HG03025 (cell line): Measurements from ENCODE around the gene SLC34A3.
"Not testable (repeated sequence)": the region's sequence is repeated elsewhere in the genome, so short reads cannot be mapped to it uniquely, and the experiment has no call there.

Source experiments
- ATAC-seq: cut with Tn5 transposase; IDR thresholded peaks from one replicate; pipeline ENCODE4 v1.9.1; 2021; ENCODE audit warnings: mild to moderate bottlenecking, moderate library complexity; ENCODE audit not compliant: unreplicated experiment, low FRiP score

Gene SLC34A3

GRCh38 chr9:137228506-137228967 lies 2.2 kb upstream of the SLC34A3 start:
- no peak for ATAC-seq

DNA sequence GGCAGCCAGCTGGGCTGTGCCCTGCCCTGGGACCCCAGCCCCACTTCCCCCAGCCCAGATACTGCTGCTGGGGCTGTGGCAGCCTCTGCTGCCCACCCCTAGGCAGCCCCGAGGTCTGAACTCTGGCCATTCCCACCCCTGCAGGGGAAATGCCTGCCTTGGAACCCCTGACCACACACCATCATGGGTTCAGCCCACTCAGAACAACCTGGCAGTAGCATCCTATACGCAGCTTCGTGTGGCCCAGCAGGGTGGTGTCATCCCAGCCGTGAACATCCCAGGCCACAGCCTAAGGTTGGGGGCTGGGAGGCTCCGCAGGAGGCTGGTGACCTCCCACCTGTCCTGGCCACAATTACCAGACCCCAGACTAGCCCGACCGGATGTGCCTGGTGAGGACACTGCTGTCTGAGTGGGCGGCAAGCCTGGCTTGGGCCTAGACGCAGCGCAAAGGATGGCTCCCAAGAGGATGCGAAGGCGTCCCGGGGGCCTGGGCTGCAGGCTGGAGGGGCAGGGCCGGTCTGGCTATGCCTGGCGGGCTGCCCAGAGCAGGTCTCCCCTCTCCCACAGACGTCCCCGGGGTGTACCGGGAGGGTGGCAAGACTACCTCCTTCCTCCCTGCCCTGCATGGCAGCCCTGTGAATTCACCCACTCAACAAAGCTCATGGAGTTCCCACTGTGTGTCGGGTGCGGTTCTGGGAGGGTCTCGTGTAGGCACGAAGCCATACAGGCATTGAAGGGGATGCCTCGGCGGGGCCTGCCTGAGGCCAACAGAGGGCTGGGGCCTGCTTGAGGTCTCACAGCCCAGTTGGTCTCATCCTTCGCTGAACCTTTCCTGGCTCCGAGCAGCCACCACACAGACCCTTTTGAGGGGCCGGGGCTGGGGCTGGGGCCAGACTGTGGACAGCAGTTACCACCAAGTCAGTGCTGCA lies 1.5 kb upstream of the SLC34A3 start:
- ATAC-seq = no peak

DNA sequence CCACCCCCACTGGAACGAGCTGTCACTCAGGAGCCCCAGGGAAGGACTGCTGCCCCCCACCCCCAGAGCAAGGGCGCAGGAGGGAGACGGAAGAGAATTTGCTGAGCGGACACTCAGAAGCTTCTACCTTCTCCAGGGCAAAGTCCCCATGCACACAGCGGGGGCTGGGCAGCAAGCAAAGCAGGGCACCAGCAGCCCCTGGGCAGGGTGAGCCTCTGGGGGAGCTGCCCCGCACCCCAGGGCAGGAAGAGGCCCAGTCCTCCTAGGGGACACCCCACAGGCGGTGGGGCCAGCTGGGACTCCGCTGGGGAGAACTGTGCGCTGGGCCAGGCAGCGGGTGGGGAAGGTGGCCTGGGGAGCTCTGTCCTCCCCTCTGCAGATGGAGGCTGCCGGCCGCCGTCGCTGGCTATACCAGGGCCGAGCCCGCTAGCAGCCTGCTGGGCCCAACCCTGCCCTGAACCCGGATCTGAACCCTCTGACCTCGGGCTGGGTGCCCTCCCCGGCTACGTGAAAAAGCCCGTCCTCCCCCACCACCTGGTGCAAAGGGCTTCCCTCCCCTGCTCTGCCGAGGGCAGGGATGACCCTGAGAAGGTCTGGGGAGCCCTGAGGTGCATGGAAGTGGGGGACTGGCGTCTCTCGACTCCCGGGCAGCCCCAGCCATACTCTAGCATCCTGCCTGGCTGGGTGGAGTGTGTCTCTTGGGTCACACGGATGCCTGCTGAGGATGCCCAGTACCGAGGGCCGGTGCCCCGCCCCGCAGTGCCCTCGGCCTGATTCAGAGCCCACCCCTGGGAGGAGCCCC lies 597 bp upstream of the SLC34A3 start:
- ATAC-seq = no peak

- ATAC-seq = no peak
These were observed 805 bp downstream of the SLC34A3 start for GRCh38 chr9:137231372-137232039.

GRCh38 chr9:137232101-137232500 lies 1.4 kb downstream of the SLC34A3 start:
- no peak for ATAC-seq

DNA sequence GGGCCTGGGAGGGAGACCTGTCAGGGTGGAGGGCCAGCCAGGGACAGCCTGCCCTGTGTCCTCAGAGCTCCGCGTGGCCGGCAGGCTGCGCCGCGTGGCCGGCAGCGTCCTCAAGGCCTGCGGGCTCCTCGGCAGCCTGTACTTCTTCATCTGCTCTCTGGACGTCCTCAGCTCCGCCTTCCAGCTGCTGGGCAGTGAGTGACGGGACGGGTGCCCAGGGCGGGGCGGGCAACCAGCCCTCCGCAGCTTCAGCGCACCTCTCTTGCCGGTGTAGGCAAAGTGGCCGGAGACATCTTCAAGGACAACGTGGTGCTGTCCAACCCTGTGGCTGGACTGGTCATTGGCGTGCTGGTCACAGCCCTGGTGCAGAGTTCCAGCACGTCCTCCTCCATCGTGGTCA lies 1.8 kb downstream of the SLC34A3 start:
- no peak for ATAC-seq

- no peak for ATAC-seq
These were observed 2.7 kb downstream of the SLC34A3 start for GRCh38 chr9:137233143-137233980.

GRCh38 chr9:137234055-137234697 lies 3.5 kb downstream of the SLC34A3 start:
- no peak for ATAC-seq

DNA sequence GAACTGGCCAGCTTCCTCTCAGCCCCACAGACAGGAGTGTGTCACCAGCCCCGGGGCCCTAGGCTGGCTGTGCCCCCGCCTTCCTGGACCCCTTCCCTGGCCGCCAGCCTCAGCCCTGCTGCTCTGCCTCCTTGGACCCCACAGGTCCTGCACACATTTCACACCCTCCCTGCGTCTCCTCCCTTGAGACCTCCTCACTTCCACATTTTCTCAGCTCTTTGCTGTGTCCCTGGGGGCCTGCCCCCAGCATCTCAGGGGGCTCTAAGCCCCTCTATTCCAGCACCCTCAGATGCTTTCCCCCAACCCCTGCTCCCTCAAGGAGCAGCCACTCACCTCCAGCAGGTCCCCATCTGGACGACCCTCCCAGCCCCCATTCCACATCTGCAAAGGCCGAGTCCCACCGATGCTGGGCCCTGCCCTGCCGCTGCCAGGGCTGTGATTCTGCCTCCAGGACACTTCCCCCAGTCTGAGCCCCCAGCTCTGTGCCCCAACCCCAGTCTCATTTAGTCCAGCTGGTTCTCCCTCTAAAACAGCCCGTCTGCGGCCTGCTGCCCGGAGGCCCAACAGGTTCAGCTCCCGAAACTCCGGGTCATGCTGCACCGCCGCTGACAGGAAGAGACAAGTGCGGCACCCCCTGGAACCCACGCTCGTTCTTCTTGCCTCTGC lies 4.2 kb downstream of the SLC34A3 start:
- no peak for ATAC-seq

- no peak for ATAC-seq
These were observed 4.9 kb downstream of the SLC34A3 start for GRCh38 chr9:137235424-137236237.

- ATAC-seq = no peak
These were observed 5.7 kb downstream of the SLC34A3 start for GRCh38 chr9:137236238-137236935.

DNA sequence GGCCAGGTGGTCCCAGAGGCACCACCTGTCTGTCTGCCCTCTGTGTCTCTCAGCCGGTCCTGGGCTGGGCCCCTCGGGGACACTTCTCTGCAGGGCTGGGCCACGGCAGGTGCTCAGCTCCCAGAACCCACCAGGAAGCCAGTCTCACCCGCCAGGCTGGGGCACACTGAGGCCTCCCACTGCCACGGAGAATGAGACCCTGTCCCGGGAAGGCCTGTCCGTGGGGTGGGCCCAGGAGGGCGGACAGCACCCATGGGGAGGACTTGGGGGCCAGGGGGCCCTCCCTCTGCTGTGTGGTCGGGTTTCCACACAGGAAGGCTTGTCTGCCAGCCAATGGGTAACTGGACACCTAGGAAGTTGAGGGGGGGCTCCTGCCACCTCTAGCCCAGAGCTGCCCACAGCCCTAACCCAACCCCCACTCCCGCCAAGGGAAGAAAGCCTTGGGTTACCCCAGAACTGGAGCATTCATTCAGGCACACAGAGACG lies 6.3 kb downstream of the SLC34A3 start:
- no peak for ATAC-seq

GRCh38 chr9:137237759-137238726 lies 7.3 kb downstream of the SLC34A3 start:
- no peak for ATAC-seq

DNA sequence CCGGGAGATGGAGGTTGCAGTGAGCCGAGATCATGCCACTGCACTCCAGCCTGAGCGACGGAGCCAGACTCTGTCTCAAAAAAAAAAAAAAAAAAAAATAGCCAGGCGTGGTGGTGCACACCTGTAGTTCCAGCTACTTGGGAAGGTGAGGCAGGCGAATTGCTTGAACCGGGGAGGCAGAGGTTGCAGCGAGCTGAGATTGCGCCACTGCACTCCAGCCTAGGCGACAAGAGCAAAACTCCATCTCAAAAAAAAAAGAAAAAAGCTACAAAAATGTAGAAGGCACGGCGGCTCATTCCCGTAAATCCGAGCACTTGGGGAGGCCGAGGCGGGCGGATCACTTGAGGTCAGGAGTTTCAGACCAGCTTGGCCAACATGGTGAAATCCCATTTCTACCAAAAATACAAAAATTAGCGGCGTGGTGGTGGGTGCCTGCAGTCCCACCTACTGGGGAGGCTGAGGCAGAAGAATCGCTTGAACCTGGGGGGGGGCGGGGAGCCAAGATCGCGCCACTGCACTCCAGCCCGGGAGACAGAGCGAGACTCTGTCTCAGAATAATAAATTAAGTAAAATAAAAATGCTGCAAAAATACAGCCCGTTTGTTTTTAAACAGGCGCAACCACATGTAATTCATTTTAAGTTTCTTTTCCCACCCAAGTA lies 9.0 kb downstream of the SLC34A3 start:
- ATAC-seq = not testable (repeated sequence)

DNA sequence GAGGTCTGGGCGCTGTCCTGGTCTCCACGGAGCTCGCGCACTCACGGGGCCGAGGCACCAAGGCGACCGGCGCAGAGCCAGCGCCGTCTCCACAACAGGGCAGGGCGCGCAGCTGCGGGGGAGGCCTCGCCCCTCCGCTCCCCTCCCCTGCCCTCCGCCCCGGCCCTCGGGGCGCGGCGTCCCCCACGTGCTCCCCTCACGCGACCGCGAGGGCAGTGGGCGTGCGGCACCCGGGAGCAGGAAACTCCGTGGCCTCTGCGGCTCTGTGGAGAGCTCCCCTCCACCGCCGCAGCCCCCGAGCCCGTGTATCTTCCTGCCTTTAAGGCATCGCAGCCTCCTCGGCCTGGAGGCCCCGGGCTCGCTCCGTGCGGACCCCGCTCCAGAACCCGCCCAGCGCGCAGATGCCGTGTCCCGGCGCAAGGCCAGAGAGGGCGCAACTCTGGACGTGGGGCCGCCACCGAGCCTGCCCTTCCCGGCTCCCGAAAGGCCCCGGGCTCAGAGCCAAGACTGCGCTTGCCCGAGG lies 9.7 kb downstream of the SLC34A3 start:
- peak; percentile 25 for ATAC-seq
